ENCODE results near the gene QPCTL. TPM values are rescaled to one million over a fixed set of nuclear protein-coding genes. Genes with fewer than 3 reads are reported as not detected.

Gene QPCTL
- total RNA-seq, 4 donors from 2014 or later: 0.75 to 17.3 (median 7.2) TPM

DNA sequence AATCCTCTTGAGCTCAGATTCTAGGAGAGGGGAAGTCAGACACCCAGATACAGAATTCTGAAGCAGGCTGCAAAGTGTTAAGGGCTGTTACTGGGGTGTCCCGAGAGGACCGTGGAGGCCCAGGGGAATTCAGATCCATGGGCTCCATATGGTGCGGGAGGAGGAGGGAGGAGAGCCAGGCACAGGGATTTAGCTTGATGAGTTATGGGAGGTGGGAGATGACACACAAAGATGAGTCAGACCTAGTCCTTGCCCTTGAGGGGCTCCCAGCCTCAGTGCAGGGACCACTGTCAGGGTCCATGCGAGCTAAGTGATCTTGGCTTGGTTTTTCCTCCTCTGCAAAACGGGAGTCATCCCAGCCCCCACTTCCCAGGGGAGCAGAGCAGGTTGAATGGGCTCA, 38.8 kb upstream of the QPCTL start:
- in situ Hi-C loops (cut with MboI; ENCODE audit: low pct_ligation_motif_present in 1 of 4, low pct_unique_long_range_greater_than_20kb in 1 of 4, low sequenced_read_pairs in 3 of 4): no loop called here

DNA sequence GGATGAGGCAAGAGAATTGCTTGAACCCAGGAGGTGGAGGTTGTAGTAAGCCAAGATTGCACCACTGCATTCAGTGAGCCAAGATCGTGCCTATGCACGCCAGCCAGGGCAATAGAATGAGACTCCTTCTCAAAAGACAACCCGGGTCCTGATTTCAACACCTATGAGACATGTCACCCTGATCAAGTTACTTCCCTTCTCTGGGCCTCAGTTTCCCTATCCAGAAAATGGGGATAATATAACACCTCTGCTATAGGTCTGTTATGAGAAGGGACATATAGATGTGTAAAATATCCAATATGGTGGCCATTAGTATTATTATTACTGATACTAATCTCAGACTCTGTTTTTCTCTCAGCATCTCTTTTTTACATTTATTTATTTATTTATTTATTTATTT, 37.4 kb upstream of the QPCTL start:
- in situ Hi-C loops (cut with MboI; ENCODE audit: low pct_ligation_motif_present in 1 of 4, low pct_unique_long_range_greater_than_20kb in 1 of 4, low sequenced_read_pairs in 3 of 4) (no loop called here), intact Hi-C loops (cut with DNase I; ENCODE audit: low total_unique reads) (no loop called here)
- WGBS, 2 donors (ENCODE audit: low coverage in 1 of 2): 70 to 93% methylated on average over 3 of the region's 3 CpGs
- Histone ChIP-seq H3K27ac (no peak overlapping the region), H3K36me3 (no peaks in the 10 kb centered on the region), H3K9me3 (no peaks in the 10 kb centered on the region), H3K4me1 (no peaks in the 10 kb centered on the region), H3K27me3 (peaks cover 9% of the 10 kb centered on the region), H3K4me3 (no peak overlapping the region)
- TF ChIP-seq POLR2AphosphoS5 (IDR thresholded peaks at IDR 0.05) (no peak), POLR2A (IDR thresholded peaks at IDR 0.05) (no peak), EP300 (IDR thresholded peaks at IDR 0.05; ENCODE audit: low read depth) (no peak)
- TF ChIP-seq, protein P1, sequence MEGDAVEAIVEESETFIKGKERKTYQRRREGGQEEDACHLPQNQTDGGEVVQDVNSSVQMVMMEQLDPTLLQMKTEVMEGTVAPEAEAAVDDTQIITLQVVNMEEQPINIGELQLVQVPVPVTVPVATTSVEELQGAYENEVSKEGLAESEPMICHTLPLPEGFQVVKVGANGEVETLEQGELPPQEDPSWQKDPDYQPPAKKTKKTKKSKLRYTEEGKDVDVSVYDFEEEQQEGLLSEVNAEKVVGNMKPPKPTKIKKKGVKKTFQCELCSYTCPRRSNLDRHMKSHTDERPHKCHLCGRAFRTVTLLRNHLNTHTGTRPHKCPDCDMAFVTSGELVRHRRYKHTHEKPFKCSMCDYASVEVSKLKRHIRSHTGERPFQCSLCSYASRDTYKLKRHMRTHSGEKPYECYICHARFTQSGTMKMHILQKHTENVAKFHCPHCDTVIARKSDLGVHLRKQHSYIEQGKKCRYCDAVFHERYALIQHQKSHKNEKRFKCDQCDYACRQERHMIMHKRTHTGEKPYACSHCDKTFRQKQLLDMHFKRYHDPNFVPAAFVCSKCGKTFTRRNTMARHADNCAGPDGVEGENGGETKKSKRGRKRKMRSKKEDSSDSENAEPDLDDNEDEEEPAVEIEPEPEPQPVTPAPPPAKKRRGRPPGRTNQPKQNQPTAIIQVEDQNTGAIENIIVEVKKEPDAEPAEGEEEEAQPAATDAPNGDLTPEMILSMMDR (IDR thresholded peaks at IDR 0.05): no peak
- no peak for DNase-seq

More for the DNA sequence above, 38.8 kb upstream of the QPCTL start:
- Histone ChIP-seq H3K27ac (no peak overlapping the region), H3K4me1 (no peaks in the 10 kb centered on the region), H3K4me3 (no peak overlapping the region), H3K27me3 (peaks cover 4% of the 10 kb centered on the region), H3K9me3 (no peaks in the 10 kb centered on the region), H3K36me3 (no peaks in the 10 kb centered on the region)
- intact Hi-C loops (cut with DNase I; ENCODE audit: low total_unique reads): no loop called here
- TF ChIP-seq, protein P1 (IDR thresholded peaks at IDR 0.05): no peak
- no peak for TF ChIP-seq POLR2A (IDR thresholded peaks at IDR 0.05)
- no peak for TF ChIP-seq POLR2AphosphoS5 (IDR thresholded peaks at IDR 0.05)
- TF ChIP-seq EP300 (IDR thresholded peaks at IDR 0.05; ENCODE audit: low read depth): no peak
- WGBS, 2 donors (ENCODE audit: low coverage in 1 of 2): 64% methylated on average over 5 of the region's 5 CpGs; no CpG with 5 or more reads in 1 of the 2 donors
- DNase-seq: no peak

DNA sequence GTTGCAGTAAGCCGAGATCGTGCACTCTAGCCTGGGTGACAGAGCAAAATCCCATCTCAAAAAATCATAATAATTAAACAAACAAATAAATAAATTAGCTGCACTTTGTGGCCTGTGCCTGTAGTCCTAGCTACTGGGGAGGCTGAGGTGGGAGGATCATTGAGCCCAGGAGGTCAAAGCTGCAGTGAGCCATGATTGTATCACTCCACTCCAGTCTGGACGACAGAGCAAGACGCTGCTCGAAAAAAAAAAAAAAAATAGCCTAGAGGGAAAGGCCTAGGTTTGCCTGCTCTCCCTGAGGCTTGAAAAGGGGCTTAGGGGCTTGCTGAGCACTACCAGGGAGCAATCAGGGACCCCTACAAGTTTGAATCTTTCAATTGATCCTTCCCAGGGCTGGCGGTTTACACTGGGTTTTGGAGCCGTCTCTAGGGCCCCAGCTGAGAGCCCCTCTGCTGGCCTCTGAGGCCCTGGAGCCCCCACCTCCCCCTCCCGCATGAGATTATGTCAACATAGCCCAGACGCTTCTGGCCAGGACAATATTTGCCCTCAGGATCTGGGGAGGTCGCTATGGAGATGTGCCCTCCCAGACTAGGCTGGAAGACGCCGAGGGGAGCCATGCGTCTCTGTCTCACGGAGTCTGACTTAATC, 34.8 kb upstream of the QPCTL start:
- Histone ChIP-seq H3K27me3 (peaks cover 13% of the 10 kb centered on the region), H3K4me3 (no peak overlapping the region), H3K4me1 (no peaks in the 10 kb centered on the region), H3K36me3 (no peaks in the 10 kb centered on the region), H3K9me3 (no peaks in the 10 kb centered on the region), H3K27ac (no peak overlapping the region)
- no peak for TF ChIP-seq POLR2AphosphoS5 (IDR thresholded peaks at IDR 0.05)
- TF ChIP-seq, protein P1 (IDR thresholded peaks at IDR 0.05): no peak
- no peak for TF ChIP-seq EP300 (IDR thresholded peaks at IDR 0.05; ENCODE audit: low read depth)
- TF ChIP-seq POLR2A (IDR thresholded peaks at IDR 0.05): no peak
- intact Hi-C loops (cut with DNase I; ENCODE audit: low total_unique reads): no loop called here
- in situ Hi-C loops (cut with MboI; ENCODE audit: low pct_ligation_motif_present in 1 of 4, low pct_unique_long_range_greater_than_20kb in 1 of 4, low sequenced_read_pairs in 3 of 4): no loop called here
- no peak for DNase-seq
- WGBS, 2 donors (ENCODE audit: low coverage in 1 of 2): 46 to 57% methylated on average over 3 to 14 of the region's 14 CpGs

DNA sequence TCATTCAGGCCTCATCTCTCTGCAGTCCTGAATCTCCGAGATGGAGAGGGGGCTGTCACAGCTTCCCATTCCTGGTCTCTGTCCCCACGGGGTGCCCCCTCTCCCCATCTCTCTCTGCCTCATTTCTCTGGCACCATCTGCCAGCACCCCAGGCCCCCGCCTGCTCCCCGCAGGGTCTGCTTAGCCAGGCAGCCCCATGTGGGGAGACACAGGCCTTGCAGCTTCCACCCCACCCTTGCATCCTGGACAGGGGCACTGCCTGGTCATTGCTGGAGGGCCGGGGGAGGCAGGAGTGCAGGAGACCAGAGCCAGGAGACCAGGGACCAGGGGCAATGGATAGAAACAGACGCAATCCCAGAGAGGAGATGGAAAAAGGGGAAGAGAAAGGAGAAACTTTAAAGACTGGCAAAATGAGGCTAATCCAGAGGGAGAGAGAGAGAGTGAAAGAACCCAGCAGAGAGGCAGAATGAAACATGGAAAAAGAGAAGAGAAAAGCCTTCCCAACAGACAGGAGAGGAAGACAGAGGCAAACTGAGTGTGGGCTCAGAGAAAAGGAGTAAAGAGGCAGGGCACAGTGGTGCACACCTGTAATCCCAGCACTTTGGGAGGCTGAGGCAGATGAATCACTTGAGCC, 33.3 kb upstream of the QPCTL start:
- no peaks in the 10 kb centered on the region for H3K36me3 ChIP-seq
- peaks cover 25% of the 10 kb centered on the region for H3K27me3 ChIP-seq
- H3K4me3 ChIP-seq: no peak overlapping the region
- no peaks in the 10 kb centered on the region for H3K4me1 ChIP-seq
- no peak overlapping the region for H3K27ac ChIP-seq
- intact Hi-C loops (cut with DNase I; ENCODE audit: low total_unique reads): no loop called here
- no peaks in the 10 kb centered on the region for H3K9me3 ChIP-seq
- in situ Hi-C loops (cut with MboI; ENCODE audit: low pct_ligation_motif_present in 1 of 4, low pct_unique_long_range_greater_than_20kb in 1 of 4, low sequenced_read_pairs in 3 of 4): no loop called here
- no peak for DNase-seq
- WGBS, 2 donors (ENCODE audit: low coverage in 1 of 2): 52 to 66% methylated on average over 2 to 6 of the region's 6 CpGs
- no peak for TF ChIP-seq POLR2AphosphoS5 (IDR thresholded peaks at IDR 0.05)
- no peak for TF ChIP-seq EP300 (IDR thresholded peaks at IDR 0.05; ENCODE audit: low read depth)
- TF ChIP-seq, protein P1 (IDR thresholded peaks at IDR 0.05): no peak
- no peak for TF ChIP-seq POLR2A (IDR thresholded peaks at IDR 0.05)
